ENCODE results near the gene SDC4.

GRCh38 chr20:45372646-45373352 lies 24.6 kb upstream of the SDC4 start:
- TF ChIP-seq POLR2AphosphoS5 (IDR thresholded peaks at IDR 0.05; ENCODE audit: low read depth, low read length) (no peak), POLR2A (IDR thresholded peaks at IDR 0.05; ENCODE audit: low read depth, low read length) (no peak)
